AG04449 (cell line): ENCODE results near the gene GABPB1.
A peak's percentile ranks its signal among the peaks of the same experiment; 100 is the strongest.

Source experiments
- CTCF ChIA-PET: fragments of 350-600 bp; formaldehyde crosslinking; extraction: SDS; loops from one replicate; lab custom pipeline; 2021; ENCODE audit warnings: antibody characterized with exemption; lab: Yijun Ruan, JAX
- POLR2A ChIA-PET: fragments of 400-600, 350-600 bp; formaldehyde crosslinking; extraction: SDS; loops from one replicate; lab custom pipeline; 2020; ENCODE audit warnings: antibody characterized with exemption, inconsistent platforms; lab: Yijun Ruan, JAX
- DNase-seq: peaks from one replicate; pipeline ENCODE4 v3.0.0-alpha.2; 2010; ENCODE audit warnings: low read depth, low spot score
- H3K4me3 ChIP-seq: 2 replicates; pipeline ENCODE4 v1.5.1; 2011; ENCODE audit warnings: low read depth, mild to moderate bottlenecking, control low read depth, low read length
- CTCF ChIP-seq: IDR thresholded peaks from one replicate; pipeline ENCODE4 v1.5.1; 2011; ENCODE audit warnings: mild to moderate bottlenecking, moderate library complexity, low read length, control low read depth, inconsistent platforms; ENCODE audit not compliant: insufficient read depth; ENCODE audit errors: missing control alignments

The GABPB1 gene

GRCh38 chr15:50358845-50359244 is 3.8 kb upstream of the GABPB1 start:
- no peak overlapping the region for H3K4me3 ChIP-seq
- ChIA-PET CTCF (interaction anchor here (0.8 kb wide), 1 partner anchor 550 kb away, joined by 3 read pairs; the partner anchor contains the start of gene AP4E1), POLR2A (no interaction called here)
- peak; percentile 33 for TF ChIP-seq CTCF
- DNase-seq, result no peak

GRCh38 chr15:50355980-50356379 is 982 bp upstream of the GABPB1 start:
- POLR2A ChIA-PET, result interaction anchor here (1.2 kb wide), 1 partner anchor 69 kb away, joined by 7 read pairs; the partner anchor contains the start of gene USP8
- peak overlapping the region; percentile 85 for H3K4me3 ChIP-seq
- DNase-seq, result no peak
- no peak for TF ChIP-seq CTCF
- CTCF ChIA-PET, result interaction anchor here (0.5 to 1.7 kb wide), 5 partner anchors 16 to 208 kb away, joined by 3 to 6 read pairs (median 3); no protein-coding TSS in a partner anchor

- TF ChIP-seq CTCF, result no peak
- ChIA-PET POLR2A (interaction anchor here (0.5 to 1.2 kb wide), 3 partner anchors 69 to 410 kb away, joined by 3 to 7 read pairs (median 5); partner anchors contain the start of genes SPPL2A and USP8), CTCF (interaction anchor here (0.9 to 1.1 kb wide), 2 partner anchors 16 to 187 kb away, joined by 3 read pairs; no protein-coding TSS in a partner anchor)
- no peak for DNase-seq
- peak overlapping the region; percentile 85 for H3K4me3 ChIP-seq
Observed at GRCh38 chr15:50355619-50355905, 564 bp upstream of the GABPB1 start.

- no peak for TF ChIP-seq CTCF
- H3K4me3 ChIP-seq, result peak overlapping the region; percentile 85
- DNase-seq, result peak; percentile 72
- CTCF ChIA-PET, result no interaction called here
- POLR2A ChIA-PET, result interaction anchor here (0.6 to 1.3 kb wide), 6 partner anchors 11 to 556 kb away, joined by 3 to 7 read pairs (median 3); partner anchors contain the start of genes SPPL2A and USP8
Observed at GRCh38 chr15:50353975-50354837, 792 bp downstream of the GABPB1 start.

GRCh38 chr15:50353251-50353974 is 1.6 kb downstream of the GABPB1 start:
- peak; percentile 69 for DNase-seq
- peak overlapping the region; percentile 85 for H3K4me3 ChIP-seq
- ChIA-PET POLR2A (interaction anchor here (0.6 to 1.3 kb wide), 5 partner anchors 10 to 557 kb away, joined by 3 read pairs; partner anchors contain the start of gene USP8), CTCF (no interaction called here)
- no peak for TF ChIP-seq CTCF
